Stimulated activated naive CD8-positive, alpha-beta T cell treated with anti-CD3 and anti-CD28 coated beads, Interleukin-15, amount 100 ng/mL, for 72 hours (primary cell): ENCODE measurements around the gene KDM5C.
A peak's percentile ranks its signal among the peaks of the same experiment; 100 is the strongest.

Experiments
- ATAC-seq: fragments of 150-1000 bp; cut with Tn5 transposase; 2 replicates; pipeline ENCODE4 v1.10.0; 2021; ENCODE audit warnings: mild to moderate bottlenecking, moderate library complexity
- DNase-seq, 2 donors: peaks; one replicate each; pipeline ENCODE4 v3.0.0; 2021 to 2022
- H3K27ac Mint-ChIP-seq, 2 donors: one replicate each; pipeline ENCODE4 v1.8.0; 2022; ENCODE audit warnings: mild to moderate bottlenecking in 2 of 2, mixed read lengths in 2 of 2, moderate library complexity in 2 of 2
- H3K27me3 Mint-ChIP-seq: one replicate; pipeline ENCODE4 v1.8.0; 2022; ENCODE audit warnings: mixed read lengths
- H3K4me1 Mint-ChIP-seq: one replicate; pipeline ENCODE4 v1.8.0; 2022; ENCODE audit warnings: mild to moderate bottlenecking, mixed read lengths
- H3K4me3 Mint-ChIP-seq, 2 donors: one replicate each; pipeline ENCODE4 v1.8.0; 2022; ENCODE audit warnings: mild to moderate bottlenecking in 2 of 2, mixed read lengths in 2 of 2, moderate library complexity in 1 of 2
- H3K9me3 Mint-ChIP-seq, 2 donors: one replicate each; pipeline ENCODE4 v1.8.0; 2022; ENCODE audit warnings: mixed read lengths in 2 of 2

Gene KDM5C

DNA sequence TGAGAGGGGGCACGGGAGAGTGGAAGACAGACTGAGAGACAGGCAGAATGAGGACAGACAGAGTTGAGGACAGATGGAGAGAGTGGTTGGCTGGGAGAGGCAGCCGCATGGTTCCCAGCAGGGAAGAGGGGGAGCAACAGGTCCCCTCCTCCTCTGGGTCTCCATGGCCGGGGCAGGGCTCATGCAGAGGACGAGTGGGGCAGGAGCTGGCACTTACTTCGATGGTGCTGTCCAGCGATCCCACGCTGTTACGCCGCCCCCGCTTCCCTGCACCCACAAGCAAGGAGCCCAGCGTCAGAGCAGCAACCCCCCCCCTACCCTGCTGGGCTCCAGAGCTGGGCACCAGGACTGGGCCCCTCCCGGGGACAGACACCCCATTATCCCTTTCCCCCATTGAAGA is 10.6 kb upstream of the KDM5C start:
- Mint-ChIP-seq H3K27ac (no peak overlapping the region), H3K27me3 (no peaks in the 10 kb centered on the region)

DNA sequence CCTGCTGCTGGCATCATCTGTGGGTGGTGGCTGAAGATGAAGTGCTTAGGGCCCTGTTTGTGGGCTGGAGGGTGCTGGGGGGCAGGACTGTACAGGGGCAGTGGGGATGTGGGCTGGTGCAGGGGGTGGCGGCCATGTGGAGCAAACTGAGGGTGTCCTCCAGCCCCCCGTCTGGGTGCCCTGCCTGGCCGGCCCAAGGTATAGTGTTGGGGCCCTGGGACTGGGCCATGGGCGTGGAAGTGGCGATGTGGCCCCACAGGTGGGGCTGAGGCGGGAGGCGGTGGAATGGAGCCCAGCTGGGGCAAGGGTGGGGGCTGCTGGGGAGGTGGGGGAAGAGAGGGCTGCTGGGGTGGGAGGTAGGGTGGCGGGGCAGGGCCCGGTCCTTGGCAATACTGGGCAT is 9.5 kb upstream of the KDM5C start:
- Mint-ChIP-seq H3K4me1 (peaks cover 8% of the 10 kb centered on the region), H3K27ac (no peak overlapping the region), H3K4me3 (no peak overlapping the region), H3K27me3 (no peaks in the 10 kb centered on the region), H3K9me3 (no peaks in the 10 kb centered on the region)
- peak; percentile 57 for ATAC-seq
- DNase-seq, result no peak

More for the DNA sequence above, 10.6 kb upstream of the KDM5C start:
- Mint-ChIP-seq H3K9me3 (no peaks in the 10 kb centered on the region), H3K4me3 (no peak overlapping the region), H3K4me1 (peaks cover 9% of the 10 kb centered on the region)
- DNase-seq (no peak), ATAC-seq (no peak)

DNA sequence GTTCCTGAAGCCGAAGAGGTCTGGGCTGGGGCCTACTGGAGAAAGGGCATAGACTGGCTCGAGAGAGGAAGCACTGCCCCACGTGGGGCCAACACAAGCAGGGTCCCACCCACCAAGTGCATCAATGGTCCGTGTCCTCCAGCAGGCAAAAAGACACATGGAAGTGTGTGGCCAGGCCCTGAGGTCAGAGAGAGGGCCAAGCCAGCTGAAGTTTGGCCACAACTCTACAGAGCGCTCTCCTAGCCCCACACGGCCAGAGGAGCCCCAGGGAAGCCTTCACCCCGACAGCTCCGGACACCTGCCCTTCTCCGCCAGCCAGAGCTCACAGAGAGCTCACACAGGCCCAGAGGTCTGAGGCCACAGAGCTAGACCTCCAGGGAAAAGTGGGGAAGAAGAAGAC is 8.5 kb upstream of the KDM5C start:
- no peak for DNase-seq
- Mint-ChIP-seq H3K9me3 (no peaks in the 10 kb centered on the region), H3K4me1 (no peaks in the 10 kb centered on the region), H3K27ac (no peak overlapping the region), H3K27me3 (no peaks in the 10 kb centered on the region), H3K4me3 (no peak overlapping the region)
- ATAC-seq, result no peak

DNA sequence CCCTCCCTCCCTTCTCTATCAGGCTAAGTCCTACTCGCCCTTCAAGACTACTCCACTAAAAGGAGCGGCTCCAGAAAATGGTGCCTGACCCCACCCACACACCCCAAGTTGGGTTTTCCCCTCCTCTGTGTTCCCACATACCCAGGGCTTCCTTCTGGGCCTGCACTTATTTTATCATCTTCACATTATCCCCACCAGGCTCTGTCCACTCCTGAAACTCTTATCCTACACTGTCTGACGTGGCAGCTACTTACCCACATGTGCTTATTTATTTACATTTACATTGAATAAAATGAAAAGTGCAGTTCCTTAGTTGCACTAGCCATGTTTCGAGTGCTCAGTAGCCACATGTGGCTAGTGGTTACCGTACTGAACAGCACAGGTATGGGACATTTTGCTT is 5.1 kb upstream of the KDM5C start:
- Mint-ChIP-seq H3K27ac (no peak overlapping the region), H3K4me3 (no peak overlapping the region), H3K9me3 (no peaks in the 10 kb centered on the region), H3K27me3 (no peaks in the 10 kb centered on the region), H3K4me1 (peaks cover 7% of the 10 kb centered on the region)
- no peak for DNase-seq
- no peak for ATAC-seq

DNA sequence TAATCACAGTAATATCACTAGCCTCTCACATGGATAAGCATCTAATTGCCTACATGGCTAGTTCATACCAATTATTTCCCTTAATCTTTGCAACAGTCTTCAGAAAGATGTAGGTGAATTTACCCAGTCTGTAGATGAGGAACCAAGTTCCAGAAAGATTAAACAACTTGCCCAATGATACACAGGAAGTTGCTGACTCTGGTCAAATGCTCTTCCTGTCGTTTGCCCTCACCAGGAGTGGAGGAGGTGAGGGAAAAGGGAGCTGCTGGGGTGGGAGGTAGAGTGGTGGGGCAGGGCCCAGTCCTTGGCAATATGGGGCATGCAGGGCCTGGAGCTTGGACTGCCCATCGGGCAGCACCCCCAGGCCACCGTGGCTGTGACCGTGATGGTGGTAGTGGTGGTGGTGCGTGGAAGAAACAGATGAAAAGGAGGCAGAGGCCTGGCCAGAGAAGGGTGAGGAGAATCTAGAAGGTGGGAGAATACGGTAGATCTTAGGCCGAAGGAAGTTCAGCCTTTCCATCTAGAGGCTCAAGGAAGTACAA is 2.3 kb upstream of the KDM5C start:
- ATAC-seq (no peak), DNase-seq (no peak)
- no peak overlapping the region for H3K4me3 Mint-ChIP-seq
- H3K27ac Mint-ChIP-seq, result peak overlapping the region in 1 of 2 donors; percentile 85
- H3K4me1 Mint-ChIP-seq, result peaks cover 24% of the 10 kb centered on the region
- H3K9me3 Mint-ChIP-seq, result no peaks in the 10 kb centered on the region
- H3K27me3 Mint-ChIP-seq, result no peaks in the 10 kb centered on the region

DNA sequence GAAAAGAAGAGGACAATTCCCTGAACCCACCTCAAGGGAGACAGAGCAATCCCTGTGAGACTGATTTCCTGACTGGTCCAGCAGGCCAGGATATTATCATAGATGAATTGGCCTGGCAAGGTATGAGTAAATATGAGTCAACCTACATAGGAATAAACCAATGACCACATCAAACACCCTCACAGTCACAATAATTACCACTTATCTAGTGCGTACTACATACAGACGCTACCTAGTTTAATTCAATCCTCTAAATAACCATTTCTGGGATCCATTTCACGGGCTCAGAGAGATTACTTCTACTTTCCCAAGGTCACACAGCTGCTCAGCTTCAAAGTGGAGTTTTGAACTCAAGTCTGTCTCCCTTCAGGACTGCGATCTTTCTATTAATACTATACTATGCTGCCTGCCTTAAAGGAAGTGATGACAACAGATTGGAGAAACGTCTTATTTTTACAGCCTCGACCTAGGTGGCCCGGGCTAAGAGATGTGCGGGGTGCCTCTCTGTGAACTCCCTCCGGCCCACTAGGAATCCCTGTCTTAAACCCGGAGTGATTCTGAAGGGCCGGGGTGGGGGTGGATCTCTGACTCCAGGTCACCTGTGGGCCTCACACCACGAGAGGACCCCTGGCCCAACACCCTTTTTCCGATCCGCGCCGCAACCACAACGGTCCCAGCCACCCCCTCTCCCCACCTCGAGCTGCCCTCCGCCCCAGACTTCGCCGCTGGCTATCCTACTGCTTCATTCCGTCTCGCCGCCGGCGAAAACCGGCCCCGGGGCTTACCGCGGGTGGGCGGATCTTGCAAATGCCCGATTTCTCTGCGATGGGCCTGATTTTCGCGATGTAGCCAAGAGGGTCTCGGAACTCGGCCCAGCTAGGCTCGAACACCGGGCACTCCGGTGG is 800 bp downstream of the KDM5C start:
- no peaks in the 10 kb centered on the region for H3K27me3 Mint-ChIP-seq
- peak; percentile 5 to 13 for DNase-seq
- H3K27ac Mint-ChIP-seq, result peak overlapping the region; percentile 100
- H3K4me1 Mint-ChIP-seq, result peaks cover 35% of the 10 kb centered on the region
- ATAC-seq, result peak; percentile 88
- H3K9me3 Mint-ChIP-seq, result no peaks in the 10 kb centered on the region
- peak overlapping the region; percentile 91 to 95 for H3K4me3 Mint-ChIP-seq

DNA sequence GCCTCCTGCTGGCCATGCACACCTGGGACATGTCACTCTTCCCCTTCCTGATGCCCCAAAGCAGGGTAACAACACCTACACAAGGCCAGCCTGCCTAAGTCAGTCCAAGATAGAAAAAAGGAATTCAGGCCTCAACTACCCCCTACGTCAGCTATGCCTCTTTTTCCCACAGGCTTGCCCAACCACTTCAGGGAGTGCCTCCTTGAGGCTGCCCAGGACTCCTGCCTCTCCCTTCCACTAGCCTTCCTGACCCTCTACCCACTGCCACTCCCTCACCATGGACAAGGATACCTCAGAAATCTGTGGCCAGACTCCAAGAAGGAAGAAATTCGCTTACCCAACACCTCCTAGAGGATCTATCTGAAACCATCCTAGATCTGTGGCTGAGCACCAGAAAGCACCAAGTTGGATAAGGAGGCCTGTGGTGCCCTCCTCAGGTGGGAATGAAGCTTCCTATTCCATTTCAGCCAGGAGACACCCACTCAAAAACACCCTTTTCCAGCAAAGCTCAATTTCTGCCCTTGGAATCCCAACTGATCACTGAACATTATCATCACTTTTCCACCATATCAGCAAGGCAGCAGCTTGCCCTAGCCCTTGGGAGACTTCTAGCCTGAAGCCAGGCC is 1.8 kb downstream of the KDM5C start:
- Mint-ChIP-seq H3K4me1 (peaks cover 35% of the 10 kb centered on the region), H3K27me3 (no peaks in the 10 kb centered on the region), H3K27ac (peak overlapping the region in 1 of 2 donors; percentile 90), H3K4me3 (peak overlapping the region; percentile 91 to 95), H3K9me3 (no peaks in the 10 kb centered on the region)
- DNase-seq (no peak), ATAC-seq (no peak)

DNA sequence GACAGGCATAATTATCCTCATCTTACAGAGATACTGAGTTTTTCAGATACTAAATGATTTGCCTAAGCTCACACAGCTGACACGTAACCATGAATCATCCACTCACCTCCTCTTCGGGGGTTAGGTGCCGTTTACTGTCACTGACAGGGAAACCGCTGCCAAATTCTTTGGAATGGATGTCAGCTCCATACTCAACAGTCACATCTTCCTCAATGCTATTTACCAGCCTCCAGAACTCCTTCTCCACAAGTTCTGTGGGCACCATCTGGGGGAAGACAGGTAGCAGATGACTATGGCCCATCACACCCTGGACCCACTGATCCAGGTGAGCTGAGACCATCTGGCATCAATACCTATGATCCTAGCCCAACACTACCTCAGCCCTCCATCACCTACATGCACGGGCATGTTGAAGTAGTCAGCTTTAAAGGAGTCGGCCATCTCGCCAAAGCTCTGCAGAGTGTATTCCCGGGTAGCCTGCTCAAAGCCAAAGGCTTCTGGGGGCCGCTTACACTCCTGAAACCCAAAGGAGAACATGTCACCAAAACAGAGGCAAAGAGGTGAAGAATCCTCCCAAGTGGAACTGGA is 13.5 kb downstream of the KDM5C start:
- ATAC-seq, result no peak
- Mint-ChIP-seq H3K27ac (no peak overlapping the region), H3K9me3 (no peaks in the 10 kb centered on the region), H3K27me3 (no peaks in the 10 kb centered on the region), H3K4me3 (no peak overlapping the region), H3K4me1 (no peaks in the 10 kb centered on the region)
- DNase-seq, result no peak

DNA sequence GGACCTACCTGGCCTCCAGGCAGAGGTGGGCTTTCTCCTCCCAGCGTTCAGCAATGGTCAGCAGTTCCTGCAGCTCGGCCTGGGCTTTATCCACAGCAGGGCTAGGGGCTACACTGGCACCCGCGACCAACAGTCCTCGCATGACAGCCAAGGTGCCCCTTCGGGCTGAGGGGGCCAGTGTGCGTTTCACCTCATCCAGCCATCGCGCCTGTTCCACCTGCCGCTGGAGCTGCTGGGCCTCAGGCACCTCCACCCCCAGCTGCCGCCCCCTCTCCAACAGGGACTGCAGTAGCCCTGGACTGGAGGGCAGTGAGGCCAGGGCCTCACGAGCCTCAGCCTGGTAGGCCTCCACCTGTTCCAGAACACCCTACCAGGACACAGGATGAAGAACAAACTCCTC is 28.3 kb downstream of the KDM5C start:
- Mint-ChIP-seq H3K4me3 (no peak overlapping the region), H3K4me1 (no peaks in the 10 kb centered on the region), H3K27ac (no peak overlapping the region), H3K27me3 (no peaks in the 10 kb centered on the region), H3K9me3 (no peaks in the 10 kb centered on the region)
- ATAC-seq (no peak), DNase-seq (no peak)

DNA sequence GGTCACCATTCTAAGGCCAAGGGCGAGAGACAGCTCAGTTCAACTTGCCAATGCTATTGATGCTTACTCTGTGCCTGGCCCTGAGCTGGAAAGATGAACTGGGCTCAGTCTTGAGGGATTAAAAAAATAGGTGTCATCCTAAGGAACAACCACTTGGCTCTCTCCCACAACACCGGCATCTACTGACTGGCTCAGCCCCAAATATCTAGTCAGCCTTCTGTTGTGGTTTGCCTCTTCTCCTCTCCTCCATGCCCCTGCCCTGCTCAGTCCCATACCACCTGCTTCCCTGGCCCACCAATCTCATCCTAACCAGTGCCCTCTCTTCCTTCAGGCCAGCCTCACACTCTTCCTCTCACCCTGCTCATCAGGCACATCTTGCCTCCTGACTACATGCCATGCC is 29.6 kb downstream of the KDM5C start:
- H3K4me3 Mint-ChIP-seq, result no peak overlapping the region
- ATAC-seq (no peak), DNase-seq (no peak)
- H3K27ac Mint-ChIP-seq, result peak overlapping the region in 1 of 2 donors; percentile 86
- no peaks in the 10 kb centered on the region for H3K9me3 Mint-ChIP-seq
- no peaks in the 10 kb centered on the region for H3K4me1 Mint-ChIP-seq
- no peaks in the 10 kb centered on the region for H3K27me3 Mint-ChIP-seq

DNA sequence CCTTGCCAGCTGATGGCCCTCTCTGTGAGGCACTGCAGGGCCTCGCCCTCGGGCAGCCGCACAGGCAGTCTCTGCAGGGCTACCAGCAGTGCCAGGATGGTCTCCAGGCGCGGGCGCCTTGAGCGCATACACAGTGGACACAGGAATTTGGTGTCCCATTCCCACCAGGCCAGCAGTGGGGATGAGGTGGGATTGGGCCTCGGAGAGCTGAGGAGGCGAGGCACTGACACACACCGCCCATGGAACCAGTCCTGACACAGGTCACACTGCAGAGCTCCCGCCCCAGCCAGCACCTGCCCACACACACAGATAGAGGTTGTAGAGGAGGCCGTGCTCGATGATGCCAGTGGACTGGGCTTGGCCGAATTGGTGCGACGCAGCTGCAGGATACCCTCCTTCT is 30.7 kb downstream of the KDM5C start:
- Mint-ChIP-seq H3K27me3 (no peaks in the 10 kb centered on the region), H3K4me1 (peaks cover 7% of the 10 kb centered on the region)
- ATAC-seq, result no peak

DNA sequence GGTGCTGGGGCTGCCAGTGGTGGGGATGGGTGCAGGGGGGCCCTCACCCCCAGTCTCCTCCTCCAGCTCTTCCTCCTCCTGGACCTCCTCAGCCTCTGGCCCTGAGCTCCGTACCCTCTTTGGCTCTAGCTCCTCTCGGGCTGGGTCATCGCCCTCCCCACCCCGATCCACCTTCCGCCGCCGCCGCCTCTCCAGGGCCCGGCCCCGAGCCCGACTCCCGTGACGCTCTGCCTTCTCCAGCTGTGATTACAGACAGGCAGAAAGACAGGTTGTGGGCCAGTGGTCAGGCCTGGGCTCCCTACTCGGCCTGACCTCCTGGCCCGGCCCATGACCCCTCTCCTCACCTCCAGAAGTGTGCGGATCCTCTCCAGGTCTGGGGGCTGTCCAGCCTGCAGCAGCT is 31.9 kb downstream of the KDM5C start:
- Mint-ChIP-seq H3K9me3 (no peaks in the 10 kb centered on the region), H3K27ac (peak overlapping the region in 1 of 2 donors; percentile 69), H3K4me1 (peaks cover 17% of the 10 kb centered on the region), H3K27me3 (no peaks in the 10 kb centered on the region), H3K4me3 (no peak overlapping the region)
- no peak for DNase-seq
- no peak for ATAC-seq

More for the DNA sequence above, 30.7 kb downstream of the KDM5C start:
- Mint-ChIP-seq H3K27ac (peak overlapping the region in 1 of 2 donors; percentile 59), H3K4me3 (no peak overlapping the region), H3K9me3 (no peaks in the 10 kb centered on the region)
- no peak for DNase-seq

DNA sequence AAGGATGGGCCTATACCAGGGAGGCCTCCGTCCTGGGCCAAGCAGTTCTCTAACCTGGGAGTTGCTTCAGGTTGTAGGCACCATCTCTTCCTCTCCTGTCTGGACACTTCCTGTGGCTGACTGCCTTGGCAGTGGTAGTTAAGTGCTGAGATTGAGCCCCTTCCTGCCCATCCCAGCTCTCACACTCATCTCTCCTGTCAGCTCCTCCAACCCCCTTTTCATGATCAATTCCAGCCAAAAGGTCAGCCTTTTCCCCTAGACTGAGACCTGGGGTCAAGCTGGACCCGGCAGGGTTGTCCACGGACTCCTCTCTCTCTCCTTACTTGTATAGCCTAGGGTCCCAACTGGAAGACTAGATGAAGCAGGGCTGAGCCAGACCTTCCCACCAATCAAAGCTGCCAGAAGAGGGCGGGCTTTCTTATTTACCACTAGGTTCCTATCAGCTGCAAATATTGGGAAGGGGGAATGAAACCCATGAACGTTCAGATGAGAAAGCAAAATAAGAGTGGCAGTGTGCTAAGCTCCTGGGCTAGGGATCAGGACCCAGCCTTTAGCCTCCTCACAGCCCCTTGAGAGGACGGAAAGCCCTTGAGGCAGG is 34.5 kb downstream of the KDM5C start:
- DNase-seq (no peak), ATAC-seq (no peak)
- H3K4me3 Mint-ChIP-seq, result no peak overlapping the region
- peaks cover 28% of the 10 kb centered on the region for H3K4me1 Mint-ChIP-seq
- peak overlapping the region in 1 of 2 donors; percentile 87 for H3K27ac Mint-ChIP-seq
- no peaks in the 10 kb centered on the region for H3K27me3 Mint-ChIP-seq
- no peaks in the 10 kb centered on the region for H3K9me3 Mint-ChIP-seq

DNA sequence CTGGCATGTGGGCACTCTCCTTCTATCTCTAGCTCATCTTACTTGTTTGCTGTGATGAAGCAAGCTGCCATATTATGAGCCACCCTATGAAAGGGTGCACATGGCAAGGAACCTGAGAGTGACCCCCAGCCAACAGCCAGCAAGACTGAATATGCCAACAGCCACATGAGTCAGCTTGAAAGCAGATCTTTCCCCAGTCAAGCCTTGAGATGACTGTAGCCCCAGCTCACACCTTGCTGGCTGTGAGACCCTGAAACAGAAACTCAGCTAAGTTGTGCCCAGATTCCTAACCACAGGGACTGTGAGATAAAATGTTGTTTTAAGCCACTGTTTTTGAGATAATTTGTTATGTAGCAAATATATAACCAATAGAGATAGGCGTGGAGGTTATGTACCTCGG is 36.2 kb downstream of the KDM5C start:
- peak; percentile 94 for ATAC-seq
- Mint-ChIP-seq H3K27ac (peak overlapping the region in 1 of 2 donors; percentile 52), H3K4me1 (peaks cover 28% of the 10 kb centered on the region), H3K9me3 (no peaks in the 10 kb centered on the region), H3K27me3 (no peaks in the 10 kb centered on the region), H3K4me3 (no peak overlapping the region)
- DNase-seq, result peak; percentile 21 to 68

DNA sequence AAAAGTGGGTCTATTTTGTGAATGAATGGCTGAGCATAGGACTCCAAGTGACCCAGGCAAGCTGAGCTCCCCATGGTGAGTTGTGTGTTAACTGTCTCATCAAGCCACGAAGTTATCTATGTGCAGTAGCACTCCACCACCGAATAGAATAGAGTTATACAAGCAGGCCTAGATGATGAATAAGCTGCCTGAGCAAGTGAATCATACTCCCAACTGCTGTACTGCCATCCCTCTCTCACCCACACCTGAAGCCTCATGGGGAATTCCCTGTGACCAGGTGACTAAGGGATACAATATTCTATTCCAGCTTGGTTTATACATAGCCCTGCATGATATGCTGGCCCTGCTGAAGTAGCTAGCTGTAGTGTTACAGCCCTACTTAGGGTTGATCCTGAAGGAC is 38.7 kb downstream of the KDM5C start:
- H3K27me3 Mint-ChIP-seq, result no peaks in the 10 kb centered on the region
- H3K27ac Mint-ChIP-seq, result no peak overlapping the region
- no peak overlapping the region for H3K4me3 Mint-ChIP-seq
- H3K9me3 Mint-ChIP-seq, result no peaks in the 10 kb centered on the region
- ATAC-seq, result peak; percentile 69
- H3K4me1 Mint-ChIP-seq, result peaks cover 28% of the 10 kb centered on the region
- DNase-seq, result peak in 1 of 2 donors; percentile 20
